Brain pericyte (primary cell): ENCODE results near the gene EFHD2.
"Not testable (repeated sequence)": the region's sequence is repeated elsewhere in the genome, so short reads cannot be mapped to it uniquely, and the experiment has no call there.

ENCODE experiments used
- DNase-seq: peaks from one replicate; pipeline ENCODE4 v3.0.0-alpha.2; 2012; ENCODE audit warnings: low read depth, low spot score

Gene EFHD2

DNA sequence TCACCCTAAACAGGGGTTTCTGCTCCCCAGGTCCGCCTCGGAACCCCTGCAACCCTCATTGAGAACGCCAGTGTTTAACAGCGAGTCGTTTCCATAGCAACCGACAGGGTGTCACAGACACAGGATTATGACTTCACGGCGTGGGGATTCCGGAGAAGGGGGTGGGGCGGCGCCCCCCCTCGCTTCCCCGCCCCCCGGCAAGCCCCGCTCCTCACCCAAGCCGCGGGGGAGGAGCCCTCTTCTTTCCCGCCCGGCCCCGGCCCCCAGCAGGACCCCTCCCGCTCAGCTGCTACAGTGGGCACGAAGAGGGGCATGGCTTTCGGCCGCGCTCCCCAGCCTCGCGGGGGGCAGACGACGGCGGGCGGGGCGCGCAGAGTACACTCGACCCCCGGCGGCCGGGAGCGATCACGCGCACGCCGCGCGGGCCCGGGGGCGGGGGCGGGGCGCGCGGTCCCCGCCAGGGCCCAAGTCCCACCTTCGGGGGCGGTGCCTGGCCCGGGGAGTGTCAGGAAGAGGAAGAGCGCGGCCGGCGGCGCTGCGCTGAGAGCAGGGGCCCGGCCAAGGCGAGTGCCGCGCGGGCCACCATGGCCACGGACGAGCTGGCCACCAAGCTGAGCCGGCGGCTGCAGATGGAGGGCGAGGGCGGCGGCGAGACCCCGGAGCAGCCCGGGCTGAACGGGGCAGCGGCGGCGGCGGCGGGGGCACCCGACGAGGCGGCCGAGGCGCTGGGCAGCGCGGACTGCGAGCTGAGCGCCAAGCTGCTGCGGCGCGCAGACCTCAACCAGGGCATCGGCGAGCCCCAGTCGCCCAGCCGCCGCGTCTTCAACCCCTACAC is at the start of gene EFHD2:
EFHD2 (plus strand) TSS at position 501 of the 835 bp plus-strand sequence; CDS start at position 585, 84 bp downstream.
- DNase-seq = no peak

GRCh38 chr1:15360700-15361099 is 49.0 kb upstream of the EFHD2 start:
- DNase-seq = no peak

DNA sequence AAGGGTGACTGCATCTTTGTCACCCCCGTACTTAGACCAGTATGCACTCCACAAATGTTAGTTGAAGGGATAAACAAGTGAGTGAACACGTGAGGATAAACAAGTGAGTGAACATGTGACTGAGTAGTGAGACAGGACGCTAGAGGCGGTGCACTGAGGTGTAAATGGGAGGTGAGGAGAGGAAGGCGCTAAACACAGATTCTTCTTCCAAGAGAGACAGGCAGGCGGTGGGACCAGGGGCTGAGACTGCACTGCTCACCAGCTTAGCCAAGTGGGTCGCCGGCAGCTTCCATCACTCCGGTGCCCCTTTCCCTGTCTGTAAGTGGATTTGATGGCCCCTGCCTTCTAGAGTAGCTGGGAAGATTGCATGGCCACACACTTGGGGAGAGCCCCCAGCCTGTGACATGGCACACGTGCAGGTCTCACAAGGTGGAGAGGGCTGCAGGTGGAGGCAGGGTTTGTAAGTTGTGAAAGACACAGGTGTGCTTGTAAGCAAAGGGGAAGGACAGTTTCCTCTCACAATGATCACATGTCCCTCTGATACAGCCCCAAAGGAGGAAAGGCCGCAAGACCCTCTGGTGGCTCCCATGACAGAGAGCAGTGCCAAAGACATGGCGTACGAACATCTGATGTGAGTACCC is 47.5 kb upstream of the EFHD2 start:
- no peak for DNase-seq

DNA sequence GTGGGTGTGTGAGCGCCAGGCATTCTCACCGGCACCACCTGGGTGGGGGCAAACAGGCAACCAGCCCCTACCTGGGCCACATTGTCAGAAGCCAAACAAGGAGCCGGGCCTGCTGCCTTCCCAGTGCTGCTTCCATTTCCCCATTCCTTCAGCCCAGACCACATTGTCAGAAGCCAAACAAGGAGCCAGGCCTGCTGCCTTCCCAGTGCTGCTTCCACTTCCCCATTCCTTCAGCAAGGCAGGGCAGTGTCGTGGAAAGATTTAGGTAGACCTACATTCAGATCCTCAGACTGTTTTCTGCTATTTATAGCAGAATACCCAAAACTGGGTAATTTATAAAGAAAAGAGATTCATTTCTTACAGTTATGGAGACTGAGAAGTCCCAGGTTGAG is 47.0 kb upstream of the EFHD2 start:
- no peak for DNase-seq

GRCh38 chr1:15364740-15365139 is 44.9 kb upstream of the EFHD2 start:
- DNase-seq = no peak

DNA sequence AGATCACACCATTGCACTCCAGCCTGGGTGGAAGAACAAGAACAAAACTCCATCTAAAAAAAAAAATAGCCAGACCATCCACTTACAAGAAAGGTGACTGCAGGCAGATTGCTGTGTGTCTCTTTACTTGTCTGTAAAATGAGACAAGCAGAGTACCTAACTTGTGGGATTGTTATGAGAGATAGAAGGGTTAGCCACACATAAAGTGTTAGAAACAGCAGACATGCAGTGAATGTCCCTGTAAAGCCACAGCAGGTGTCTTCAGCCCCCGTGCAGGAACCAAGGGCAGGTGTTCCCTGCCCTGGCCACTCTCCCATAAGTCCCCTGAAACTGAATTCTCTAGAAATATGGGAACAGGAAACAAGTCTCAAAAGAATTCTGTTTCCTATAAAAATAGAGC is 40.8 kb upstream of the EFHD2 start:
- no peak for DNase-seq

GRCh38 chr1:15370268-15370667 is 39.4 kb upstream of the EFHD2 start:
- no peak for DNase-seq

DNA sequence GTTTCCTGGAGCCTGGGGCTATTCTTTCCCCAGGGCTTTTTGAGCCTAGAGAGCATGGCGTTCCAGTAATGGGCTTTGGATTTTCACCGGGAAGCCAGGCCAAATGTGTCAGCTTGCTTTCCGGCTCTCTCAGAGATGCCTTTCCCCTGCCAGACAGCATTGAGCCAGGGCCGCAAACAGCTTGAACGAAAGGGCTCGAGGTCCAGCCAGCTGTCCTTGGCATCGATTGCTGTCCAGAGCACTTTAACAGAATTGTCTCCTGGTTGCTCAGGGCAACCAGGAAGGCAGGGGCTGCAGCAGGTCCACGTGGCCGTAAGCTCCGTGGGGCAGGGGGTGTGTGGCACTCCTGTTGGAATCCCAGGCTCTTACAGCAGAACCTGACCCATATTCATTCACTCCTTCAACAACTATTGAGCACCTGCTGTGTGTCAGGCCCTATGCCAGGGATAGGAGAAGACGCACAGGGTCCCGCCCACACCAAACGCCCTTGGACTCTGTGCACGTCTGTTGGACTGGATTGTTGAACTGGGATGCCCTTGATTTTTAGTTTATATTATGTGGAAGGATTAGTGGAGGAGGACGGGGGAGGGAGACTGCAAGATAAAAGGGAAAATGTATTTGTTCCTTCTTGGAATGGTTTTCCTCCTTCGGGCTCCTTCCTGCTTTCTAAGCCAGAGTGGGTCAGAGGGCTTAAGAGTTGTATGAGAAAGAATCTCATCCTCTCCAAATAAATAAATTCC is 38.7 kb upstream of the EFHD2 start:
- DNase-seq = no peak

GRCh38 chr1:15371610-15372545 is 37.8 kb upstream of the EFHD2 start:
- DNase-seq = no peak

- DNase-seq = no peak
These were observed 31.0 kb upstream of the EFHD2 start for GRCh38 chr1:15378729-15379128.

DNA sequence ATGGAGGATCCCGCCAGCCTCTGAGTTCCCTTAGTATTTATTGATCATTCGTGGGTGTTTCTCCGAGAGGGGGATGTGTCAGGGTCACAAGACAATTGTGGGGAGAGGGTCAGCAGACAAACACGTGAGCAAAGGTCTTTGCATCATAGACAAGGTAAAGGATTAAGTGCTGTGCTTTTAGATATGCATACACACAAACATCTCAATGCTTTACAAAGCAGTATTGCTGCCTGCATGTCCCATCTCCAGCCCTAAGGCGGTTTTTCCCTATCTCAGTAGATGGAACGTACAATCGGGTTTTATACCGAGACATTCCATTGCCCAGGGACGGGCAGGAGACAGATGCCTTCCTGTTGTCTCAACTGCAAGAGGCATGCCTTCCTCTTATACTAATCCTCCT is 30.5 kb upstream of the EFHD2 start:
- not testable (repeated sequence) for DNase-seq

DNA sequence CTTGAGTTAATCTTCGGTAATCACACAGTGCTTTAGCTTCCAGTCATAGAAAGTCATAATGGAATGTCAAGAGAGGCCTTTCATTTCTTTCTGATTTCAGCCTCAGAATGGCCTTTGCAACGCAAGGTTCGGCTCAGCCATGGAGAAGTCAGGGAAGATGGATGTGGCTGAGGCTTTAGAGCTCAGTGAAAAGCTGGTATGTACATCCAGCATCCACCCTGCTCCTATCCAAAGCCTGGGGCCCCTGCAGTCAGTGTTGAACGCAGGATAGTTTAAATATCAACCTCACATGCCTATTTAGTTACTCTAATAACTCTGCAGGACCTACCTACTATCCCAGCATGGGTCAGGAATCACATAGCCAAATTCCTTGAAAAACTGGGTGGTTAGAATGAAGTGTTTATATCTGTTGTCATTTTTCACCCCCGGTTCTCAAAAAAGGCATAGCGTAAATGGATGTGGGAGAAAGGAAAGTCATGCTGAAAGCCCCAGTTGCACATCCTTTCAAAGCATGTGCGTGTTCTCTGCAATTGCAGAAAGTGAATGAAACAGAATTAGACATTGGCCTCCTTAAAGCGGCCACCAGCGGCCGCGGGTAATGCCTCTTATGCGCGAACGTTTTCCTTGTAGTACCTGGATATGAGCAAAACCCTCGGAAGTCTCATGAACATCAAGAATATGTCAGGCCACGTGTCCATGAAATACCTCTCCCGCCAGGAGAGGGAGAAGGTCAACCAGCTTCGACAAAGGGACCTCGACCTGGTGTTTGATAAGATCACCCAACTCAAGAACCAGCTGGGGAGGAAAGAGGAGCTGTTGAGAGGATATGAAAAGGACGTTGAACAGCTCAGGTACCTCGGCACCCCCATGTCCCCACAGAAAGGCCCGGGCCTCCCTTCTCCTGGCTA is 28.8 kb upstream of the EFHD2 start:
- no peak for DNase-seq

DNA sequence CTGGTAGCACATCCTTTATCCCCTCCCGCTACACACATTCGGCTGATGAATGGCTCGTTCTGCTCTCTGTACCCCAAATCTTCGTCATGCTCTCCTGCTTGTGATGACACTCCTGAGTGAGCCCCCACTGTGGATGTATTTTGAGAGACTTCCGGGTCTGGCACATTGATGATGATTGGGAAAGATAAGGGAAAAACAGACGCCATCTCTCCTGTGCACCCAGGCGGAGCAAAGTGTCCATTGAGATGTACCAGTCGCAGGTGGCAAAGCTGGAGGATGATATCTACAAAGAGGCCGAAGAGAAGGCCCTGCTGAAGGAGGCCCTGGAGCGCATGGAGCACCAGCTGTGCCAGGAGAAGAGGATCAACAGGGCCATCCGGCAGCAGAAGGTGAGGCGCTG is 27.9 kb upstream of the EFHD2 start:
- DNase-seq = no peak

DNA sequence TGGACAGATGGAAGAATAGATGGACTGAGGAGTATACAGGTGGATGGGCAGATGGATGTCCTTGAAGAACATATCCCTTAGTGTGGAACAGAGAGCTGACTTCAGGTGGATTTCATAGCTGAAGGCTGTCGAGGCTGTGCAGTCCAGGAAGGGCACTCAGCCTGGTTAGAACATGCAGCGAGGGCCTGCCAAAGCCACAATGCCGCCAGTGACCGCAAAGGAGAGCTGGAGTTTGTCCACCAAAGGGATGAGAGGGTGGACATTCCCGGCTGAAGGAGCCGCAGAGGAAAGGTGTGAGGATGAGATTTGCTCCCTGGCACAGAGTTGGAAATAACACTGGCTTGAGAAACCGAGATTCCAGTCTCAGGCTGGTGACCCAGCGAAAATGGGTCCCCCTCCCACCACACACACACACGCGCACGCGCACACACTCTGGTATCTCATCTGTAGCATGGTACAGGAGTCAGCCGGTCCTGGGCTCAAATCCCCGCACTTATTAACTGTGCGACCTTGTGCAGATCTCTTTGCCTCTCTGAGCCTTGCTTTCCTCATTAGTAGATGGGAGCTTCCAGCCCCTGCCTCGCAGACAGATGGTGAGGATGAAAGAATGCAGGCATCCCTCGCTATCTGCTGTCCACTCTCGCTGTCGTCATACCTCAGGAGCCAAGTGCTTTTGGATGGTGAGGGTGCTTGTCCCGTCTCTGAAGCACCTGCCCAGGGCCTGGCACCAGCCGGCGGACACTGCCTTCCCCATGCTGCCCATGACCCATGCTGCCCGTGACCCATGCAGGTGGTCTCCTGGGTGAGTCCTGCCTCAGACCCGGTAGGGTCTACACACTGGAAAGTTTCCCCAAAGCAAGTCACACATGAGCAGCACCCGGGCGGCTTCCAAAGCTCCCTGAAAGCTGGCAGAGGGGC is 26.8 kb upstream of the EFHD2 start:
- DNase-seq = no peak

- DNase-seq = no peak
These were observed 25.9 kb upstream of the EFHD2 start for GRCh38 chr1:15383810-15384209.

DNA sequence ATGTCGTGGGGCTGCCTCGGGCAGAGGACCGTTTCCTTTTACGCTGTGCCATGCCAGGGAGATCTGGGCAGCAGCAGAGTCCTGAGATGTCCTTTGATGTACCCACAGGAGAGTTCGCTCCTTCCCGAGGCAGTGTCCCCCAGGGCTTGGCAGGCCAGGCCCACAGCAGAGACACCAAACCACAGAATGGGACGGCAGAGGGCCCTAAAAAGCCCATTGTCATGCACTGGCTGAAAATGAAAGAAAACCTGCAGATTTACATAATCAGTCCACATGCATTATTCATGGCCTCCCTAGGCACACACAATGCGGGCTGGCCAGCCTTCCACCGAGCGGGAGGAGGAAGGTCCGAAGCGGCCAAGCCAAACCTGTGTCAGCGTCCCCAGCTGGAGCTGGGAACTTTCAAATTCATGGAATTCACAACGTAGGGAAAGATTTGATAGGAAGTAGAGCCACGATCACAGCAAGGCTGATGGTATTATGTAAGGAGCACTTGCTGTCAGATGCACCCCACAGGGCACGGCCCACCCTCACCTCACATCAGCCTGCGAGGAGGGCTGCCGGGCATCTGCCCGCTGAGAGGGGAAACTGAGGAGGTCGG is 25.3 kb upstream of the EFHD2 start:
- DNase-seq = no peak

DNA sequence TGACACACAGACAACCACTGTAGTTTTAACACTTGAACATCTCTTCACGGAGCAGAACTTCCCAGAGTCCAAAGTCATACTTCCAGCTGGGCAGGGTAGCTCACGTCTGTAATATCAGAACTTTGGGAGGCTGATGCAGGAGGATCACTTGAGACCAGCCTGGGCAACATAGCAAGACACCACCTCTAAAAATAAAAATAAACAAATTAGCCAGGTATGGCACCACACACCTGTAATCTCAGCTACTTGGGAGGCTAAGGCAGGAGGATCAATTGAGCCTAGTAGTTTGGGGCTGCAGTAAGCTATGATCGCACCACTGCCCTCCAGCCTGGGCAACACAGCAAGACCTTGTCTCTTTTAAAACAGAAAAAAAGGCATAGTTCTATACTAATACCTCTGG is 24.3 kb upstream of the EFHD2 start:
- no peak for DNase-seq

- DNase-seq = no peak
These were observed 23.4 kb upstream of the EFHD2 start for GRCh38 chr1:15386164-15386749.
